Measurements from ENCODE around the gene HOXD12.
A peak's percentile ranks its signal among the peaks of the same experiment; 100 is the strongest.

Gene HOXD12

DNA sequence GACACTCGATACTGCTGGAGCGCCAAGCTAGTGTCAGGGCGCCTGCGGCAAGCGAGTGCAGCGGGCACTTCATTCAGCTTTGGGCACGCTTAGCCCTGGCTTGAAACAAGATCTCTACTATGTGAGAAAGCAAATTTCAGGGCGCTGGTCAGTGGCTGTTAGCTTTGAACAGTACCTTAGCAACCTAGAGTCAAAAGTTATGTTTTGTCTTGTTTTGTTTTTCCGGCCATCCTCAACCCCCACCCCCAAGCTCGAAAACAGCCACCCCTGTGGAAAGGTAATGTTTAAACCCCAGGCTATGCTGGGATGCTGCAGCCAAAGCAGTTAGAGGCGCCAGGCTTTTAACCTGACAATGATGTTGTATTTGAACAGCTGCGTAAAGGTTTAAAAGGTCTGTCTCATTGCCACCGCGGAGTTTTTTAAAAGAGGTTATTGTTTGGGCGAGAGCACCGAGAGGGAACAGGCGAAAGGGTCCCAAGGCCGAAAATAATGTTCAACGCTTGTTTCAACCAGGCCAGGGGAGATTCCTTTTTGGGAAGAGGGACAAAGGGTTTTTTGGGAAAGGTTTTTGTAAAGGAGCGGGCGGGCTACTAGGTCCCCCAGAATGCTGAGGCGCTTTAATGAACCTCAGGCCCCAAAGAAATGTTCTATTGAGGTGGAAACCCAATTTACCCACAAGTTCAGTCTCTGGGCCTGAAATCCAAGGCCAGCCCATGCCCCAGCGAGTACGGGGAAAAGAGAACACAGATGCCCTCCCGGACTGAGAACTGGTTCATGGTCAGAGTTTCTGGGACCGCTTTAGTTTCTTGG lies 14.7 kb downstream of the HOXD12 start:
- Histone ChIP-seq H3K9ac (ENCODE audit: low read depth, low read length) (no peak overlapping the region), H3K4me2 (ENCODE audit: low read length) (no peak overlapping the region), H3K36me3 (ENCODE audit: insufficient read depth, low read length) (no peaks in the 10 kb centered on the region), H3K9me3 (replicated peaks; ENCODE audit: low read length) (peaks cover 5% of the 10 kb centered on the region), H3K4me1 (ENCODE audit: control insufficient read depth, insufficient read depth, low read length) (no peaks in the 10 kb centered on the region), H3K4me3 (ENCODE audit: low read length) (no peak overlapping the region), H3K27me3 (ENCODE audit: control insufficient read depth, insufficient read depth, low read length) (peaks cover 98% of the 10 kb centered on the region)

DNA sequence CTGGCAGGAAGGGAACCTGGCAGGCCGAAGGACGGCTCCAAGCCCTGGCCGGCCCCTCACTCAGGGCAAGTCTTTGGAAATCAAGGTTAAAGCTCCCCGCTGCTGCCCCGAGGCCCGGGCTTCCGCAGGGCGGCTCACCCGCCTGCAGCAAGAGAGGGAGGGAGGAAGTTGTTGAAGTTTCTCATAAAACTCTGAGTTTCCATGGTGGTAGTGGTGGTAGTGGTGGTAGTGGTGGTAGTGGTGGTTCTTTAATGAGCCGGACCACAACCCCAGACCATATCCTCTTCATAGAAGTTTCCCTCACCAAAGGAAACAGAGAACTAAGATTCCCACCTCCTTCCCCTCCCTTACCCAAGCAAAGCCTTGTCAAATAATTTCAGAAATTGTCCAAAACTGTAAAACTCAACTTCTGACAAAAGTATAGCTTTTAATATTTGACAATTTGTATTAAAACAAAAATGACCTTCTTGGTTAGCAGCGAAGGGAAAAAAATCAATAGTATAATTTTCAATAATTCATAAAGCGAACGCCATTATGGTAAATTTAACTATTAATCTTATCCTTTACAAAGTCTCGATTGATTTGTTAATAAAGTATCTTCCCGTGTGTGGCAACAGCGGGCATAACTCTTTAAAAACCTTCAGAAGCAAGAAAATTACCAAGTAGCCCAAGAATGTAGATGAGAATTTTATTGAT lies 15.5 kb downstream of the HOXD12 start:
- no peaks in the 10 kb centered on the region for H3K4me1 ChIP-seq (ENCODE audit: control insufficient read depth, insufficient read depth, low read length)
- peaks cover 98% of the 10 kb centered on the region for H3K27me3 ChIP-seq (ENCODE audit: control insufficient read depth, insufficient read depth, low read length)
- peaks cover 5% of the 10 kb centered on the region for H3K9me3 ChIP-seq (replicated peaks; ENCODE audit: low read length)
- H3K4me3 ChIP-seq (ENCODE audit: low read length) = no peak overlapping the region
- no peak overlapping the region for H3K4me2 ChIP-seq (ENCODE audit: low read length)
- H3K9ac ChIP-seq (ENCODE audit: low read depth, low read length) = no peak overlapping the region
- H3K36me3 ChIP-seq (ENCODE audit: insufficient read depth, low read length) = no peaks in the 10 kb centered on the region

DNA sequence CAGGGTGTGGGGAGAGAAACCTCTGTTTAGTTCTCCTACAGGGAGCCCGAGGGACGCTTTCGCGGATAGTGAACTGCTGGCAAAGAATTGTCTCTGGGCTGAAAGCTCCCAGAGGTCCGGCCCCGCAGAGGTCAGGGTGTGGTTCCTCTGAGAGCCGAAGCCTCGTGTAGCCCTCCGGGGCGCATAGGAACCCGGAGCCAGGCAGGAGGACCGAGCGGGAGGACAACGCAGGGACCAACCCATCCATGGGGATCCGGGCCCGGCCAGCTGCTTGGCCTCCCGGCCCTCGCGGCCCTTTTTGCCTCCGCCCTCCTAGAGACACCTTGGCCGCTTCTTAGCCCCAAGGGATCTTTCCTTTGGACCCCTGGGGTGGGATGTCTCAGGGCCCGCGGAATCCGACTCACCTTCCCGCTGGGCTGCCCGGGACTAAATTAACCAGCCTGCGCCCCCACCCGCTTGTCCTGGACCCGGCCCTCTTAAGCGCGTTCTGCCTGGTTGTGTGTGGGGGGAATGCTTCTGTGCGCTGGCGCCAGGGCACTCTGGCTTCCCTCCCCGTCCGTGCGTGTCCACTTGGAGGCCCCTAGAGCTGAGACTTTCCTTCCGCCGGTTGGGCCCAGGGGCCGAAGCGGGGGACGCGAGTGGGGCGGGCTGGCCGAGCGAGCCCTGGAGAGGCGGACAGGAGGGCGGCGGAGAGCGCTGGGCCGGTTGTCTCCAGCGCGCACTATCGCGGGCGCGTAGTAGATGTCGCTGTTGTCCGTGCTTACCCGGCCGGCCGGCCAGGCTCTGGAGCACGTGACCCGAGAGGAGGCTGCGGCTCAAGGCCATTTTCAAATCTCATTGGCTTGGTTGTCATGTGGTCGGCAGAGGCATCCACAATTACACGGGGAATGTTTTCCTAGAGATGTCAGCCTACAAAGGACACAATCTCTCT lies 16.6 kb downstream of the HOXD12 start, which contains the start of gene HOXD10:
HOXD10 (plus strand) TSS at position 896 of the 931 bp plus-strand sequence. CDS start 56 bp downstream, outside the sequence.
- no peaks in the 10 kb centered on the region for H3K36me3 ChIP-seq (ENCODE audit: insufficient read depth, low read length)
- peak within 1 kb of the TSS; percentile 53 for H3K4me2 ChIP-seq (ENCODE audit: low read length)
- peaks cover 98% of the 10 kb centered on the region for H3K27me3 ChIP-seq (ENCODE audit: control insufficient read depth, insufficient read depth, low read length)
- H3K9me3 ChIP-seq (replicated peaks; ENCODE audit: low read length) = peaks cover 5% of the 10 kb centered on the region
- H3K4me3 ChIP-seq (ENCODE audit: low read length) = peak within 1 kb of the TSS; percentile 40
- H3K9ac ChIP-seq (ENCODE audit: low read depth, low read length) = no peak within 1 kb of the TSS
- no peaks in the 10 kb centered on the region for H3K4me1 ChIP-seq (ENCODE audit: control insufficient read depth, insufficient read depth, low read length)

DNA sequence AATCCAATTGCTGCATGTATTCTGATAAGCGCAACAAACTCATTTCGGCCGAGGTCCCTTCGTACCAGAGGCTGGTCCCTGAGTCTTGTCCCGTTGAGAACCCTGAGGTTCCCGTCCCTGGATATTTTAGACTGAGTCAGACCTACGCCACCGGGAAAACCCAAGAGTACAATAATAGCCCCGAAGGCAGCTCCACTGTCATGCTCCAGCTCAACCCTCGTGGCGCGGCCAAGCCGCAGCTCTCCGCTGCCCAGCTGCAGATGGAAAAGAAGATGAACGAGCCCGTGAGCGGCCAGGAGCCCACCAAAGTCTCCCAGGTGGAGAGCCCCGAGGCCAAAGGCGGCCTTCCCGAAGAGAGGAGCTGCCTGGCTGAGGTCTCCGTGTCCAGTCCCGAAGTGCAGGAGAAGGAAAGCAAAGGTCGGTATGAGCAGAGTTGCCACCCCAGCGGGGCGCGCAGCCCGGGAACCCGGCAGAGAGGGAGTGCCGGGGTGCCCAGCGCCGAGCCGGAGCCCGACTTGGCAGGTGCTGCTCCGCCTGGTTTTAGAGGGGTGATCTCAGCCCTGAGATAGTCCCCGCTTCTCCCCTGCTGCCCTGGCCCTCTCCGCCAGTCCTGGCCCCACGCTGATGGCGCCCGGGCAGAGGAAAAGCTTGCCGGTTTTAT lies 17.7 kb downstream of the HOXD12 start:
- H3K4me3 ChIP-seq (ENCODE audit: low read length) = no peak overlapping the region

DNA sequence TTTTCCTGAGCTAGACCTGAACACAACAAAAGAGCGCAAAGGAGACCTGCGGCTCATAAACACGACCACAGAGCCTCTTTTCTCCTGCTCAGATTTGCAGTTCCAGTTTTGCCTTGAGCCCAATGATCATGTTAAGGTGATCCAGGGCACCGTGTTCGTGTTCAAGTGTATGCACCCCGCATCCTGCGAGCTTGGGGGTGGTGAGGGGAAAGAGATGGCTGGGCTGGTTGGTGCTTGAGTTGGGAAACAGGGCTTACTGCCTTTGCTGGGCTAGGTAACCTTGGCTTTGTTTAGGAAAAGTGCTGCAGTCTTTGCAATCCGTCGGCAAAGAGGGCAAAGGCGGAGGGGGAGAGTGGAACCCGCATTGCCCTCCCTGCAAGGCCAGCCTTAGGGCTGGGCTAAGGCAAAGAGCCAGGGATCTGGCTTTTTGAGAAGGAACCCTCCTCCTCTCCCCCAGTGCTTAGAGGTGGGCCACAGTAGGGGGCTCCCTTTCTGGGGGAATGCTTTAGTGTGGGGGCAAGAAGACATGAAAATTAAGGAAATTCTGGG lies 18.3 kb downstream of the HOXD12 start:
- H3K4me2 ChIP-seq (ENCODE audit: low read length) = no peak overlapping the region
- no peak overlapping the region for H3K9ac ChIP-seq (ENCODE audit: low read depth, low read length)
- H3K27me3 ChIP-seq (ENCODE audit: control insufficient read depth, insufficient read depth, low read length) = peaks cover 99% of the 10 kb centered on the region
- no peak overlapping the region for H3K4me3 ChIP-seq (ENCODE audit: low read length)
- H3K9me3 ChIP-seq (replicated peaks; ENCODE audit: low read length) = peaks cover 5% of the 10 kb centered on the region
- peaks cover 9% of the 10 kb centered on the region for H3K4me1 ChIP-seq (ENCODE audit: control insufficient read depth, insufficient read depth, low read length)
- no peaks in the 10 kb centered on the region for H3K36me3 ChIP-seq (ENCODE audit: insufficient read depth, low read length)

More for the DNA sequence above, 17.7 kb downstream of the HOXD12 start:
- Histone ChIP-seq H3K36me3 (ENCODE audit: insufficient read depth, low read length) (no peaks in the 10 kb centered on the region), H3K9ac (ENCODE audit: low read depth, low read length) (no peak overlapping the region), H3K27me3 (ENCODE audit: control insufficient read depth, insufficient read depth, low read length) (peaks cover 99% of the 10 kb centered on the region), H3K4me2 (ENCODE audit: low read length) (no peak overlapping the region), H3K4me1 (ENCODE audit: control insufficient read depth, insufficient read depth, low read length) (peaks cover 4% of the 10 kb centered on the region), H3K9me3 (replicated peaks; ENCODE audit: low read length) (peaks cover 5% of the 10 kb centered on the region)

DNA sequence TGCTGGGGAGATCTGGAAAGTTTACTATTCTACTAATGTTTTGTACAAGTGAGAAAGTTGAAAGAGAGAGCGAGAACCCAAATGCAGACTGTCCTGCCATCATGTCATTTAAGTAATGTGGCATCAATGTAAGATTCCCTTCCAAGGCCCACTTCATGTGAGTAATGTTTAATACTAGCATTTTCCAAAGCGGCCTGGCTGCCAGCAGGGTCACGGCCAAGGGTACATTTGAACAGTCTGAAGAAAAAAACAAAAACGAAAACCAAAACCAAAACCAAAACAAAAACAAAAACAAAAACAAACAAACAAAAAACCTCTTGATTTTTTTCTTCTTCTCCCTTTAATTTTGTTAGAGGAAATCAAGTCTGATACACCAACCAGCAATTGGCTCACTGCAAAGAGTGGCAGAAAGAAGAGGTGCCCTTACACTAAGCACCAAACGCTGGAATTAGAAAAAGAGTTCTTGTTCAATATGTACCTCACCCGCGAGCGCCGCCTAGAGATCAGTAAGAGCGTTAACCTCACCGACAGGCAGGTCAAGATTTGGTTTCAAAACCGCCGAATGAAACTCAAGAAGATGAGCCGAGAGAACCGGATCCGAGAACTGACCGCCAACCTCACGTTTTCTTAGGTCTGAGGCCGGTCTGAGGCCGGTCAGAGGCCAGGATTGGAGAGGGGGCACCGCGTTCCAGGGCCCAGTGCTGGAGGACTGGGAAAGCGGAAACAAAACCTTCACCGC lies 19.2 kb downstream of the HOXD12 start:
- Histone ChIP-seq H3K4me1 (ENCODE audit: control insufficient read depth, insufficient read depth, low read length) (peaks cover 9% of the 10 kb centered on the region), H3K4me2 (ENCODE audit: low read length) (peak overlapping the region; percentile 59), H3K27me3 (ENCODE audit: control insufficient read depth, insufficient read depth, low read length) (peaks cover 99% of the 10 kb centered on the region), H3K36me3 (ENCODE audit: insufficient read depth, low read length) (no peaks in the 10 kb centered on the region), H3K9ac (ENCODE audit: low read depth, low read length) (no peak overlapping the region), H3K9me3 (replicated peaks; ENCODE audit: low read length) (peaks cover 5% of the 10 kb centered on the region), H3K4me3 (ENCODE audit: low read length) (peak overlapping the region; percentile 32)

DNA sequence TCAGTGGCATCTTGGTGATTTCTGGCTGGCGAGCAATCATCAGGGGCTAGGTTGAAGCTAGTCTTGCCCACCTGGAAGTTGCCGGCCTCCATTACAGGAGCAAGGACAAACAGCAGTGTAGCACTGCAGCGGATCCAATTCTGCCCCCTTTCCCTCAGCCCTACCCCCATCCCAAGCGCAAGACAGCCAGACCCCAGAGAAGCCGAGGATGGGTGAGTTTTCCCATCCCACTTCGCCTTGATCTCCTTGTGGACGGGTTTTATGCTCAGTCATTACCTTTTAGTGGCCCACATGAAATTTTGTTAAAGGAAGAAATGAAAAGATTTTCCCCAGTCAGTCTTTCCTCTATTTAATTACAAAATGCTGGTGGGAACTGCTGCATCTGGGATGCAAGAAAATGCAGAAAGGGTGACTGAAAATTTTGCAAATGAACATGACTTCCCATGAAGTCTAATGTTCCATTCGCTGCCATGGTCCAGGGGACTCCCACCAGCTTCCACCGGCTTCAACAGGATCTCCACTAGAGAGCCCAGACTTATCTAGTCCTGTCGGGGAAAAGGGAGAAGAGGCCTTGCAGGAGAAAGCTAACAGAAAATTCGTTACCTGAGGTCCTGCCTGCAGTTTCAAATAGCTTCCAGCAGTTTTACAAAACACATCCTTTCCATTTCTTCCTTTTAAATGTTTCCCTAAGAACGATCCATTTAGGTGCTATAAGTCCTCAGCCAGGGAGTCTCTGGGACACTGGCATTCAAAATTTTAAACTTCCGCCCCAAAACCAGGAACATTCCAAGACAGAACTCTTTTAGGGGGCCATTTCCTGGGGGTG lies 21.0 kb downstream of the HOXD12 start:
- no peak overlapping the region for H3K9ac ChIP-seq (ENCODE audit: low read depth, low read length)
- H3K27me3 ChIP-seq (ENCODE audit: control insufficient read depth, insufficient read depth, low read length) = peaks cover 98% of the 10 kb centered on the region
- peaks cover 5% of the 10 kb centered on the region for H3K9me3 ChIP-seq (replicated peaks; ENCODE audit: low read length)
- H3K4me3 ChIP-seq (ENCODE audit: low read length) = no peak overlapping the region
- H3K4me1 ChIP-seq (ENCODE audit: control insufficient read depth, insufficient read depth, low read length) = peaks cover 9% of the 10 kb centered on the region
- H3K4me2 ChIP-seq (ENCODE audit: low read length) = no peak overlapping the region
- no peaks in the 10 kb centered on the region for H3K36me3 ChIP-seq (ENCODE audit: insufficient read depth, low read length)

DNA sequence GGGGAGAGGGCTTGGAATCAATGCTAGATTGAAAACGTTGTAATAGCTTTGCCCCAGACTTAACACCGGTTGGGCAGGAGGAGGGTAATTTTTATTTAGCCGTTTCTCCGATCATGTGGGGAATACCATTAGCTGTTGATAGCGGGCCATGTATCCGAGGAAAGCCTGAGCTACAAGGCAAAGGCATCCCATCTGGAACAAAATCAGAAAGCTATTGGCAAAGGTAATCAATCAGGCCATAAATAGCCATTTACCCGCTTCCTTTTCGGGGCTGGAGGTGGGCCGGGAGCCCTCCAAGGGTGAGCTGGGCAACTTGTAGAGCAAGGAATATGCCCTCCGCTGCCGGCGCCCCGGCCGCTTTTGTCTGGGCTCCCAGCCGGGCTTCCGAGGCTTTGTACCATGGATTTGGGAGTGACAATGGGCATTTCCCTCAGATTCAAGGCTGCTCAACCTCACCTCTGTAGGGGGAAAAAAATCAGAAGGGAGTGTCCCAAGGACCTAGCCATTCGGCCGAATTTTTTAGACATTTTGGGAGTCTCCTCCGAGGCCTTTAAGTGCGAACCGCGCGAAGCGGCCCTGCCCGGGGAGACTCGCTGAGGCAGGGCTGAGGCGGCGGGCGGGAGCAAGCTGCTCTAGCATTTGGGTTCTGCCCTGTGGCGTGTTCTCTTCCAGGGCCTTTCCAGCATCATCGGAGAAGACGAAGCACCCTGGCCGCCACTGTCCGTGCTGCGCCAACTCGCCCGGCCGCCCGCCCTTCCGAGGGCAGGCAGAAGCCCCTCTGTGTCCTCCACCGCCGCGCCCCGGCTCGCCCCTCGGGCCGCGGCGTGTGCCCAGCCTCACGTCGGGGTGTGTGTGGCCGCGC lies 21.8 kb downstream of the HOXD12 start:
- Histone ChIP-seq H3K4me3 (ENCODE audit: low read length) (no peak overlapping the region), H3K4me2 (ENCODE audit: low read length) (no peak overlapping the region), H3K36me3 (ENCODE audit: insufficient read depth, low read length) (no peaks in the 10 kb centered on the region), H3K4me1 (ENCODE audit: control insufficient read depth, insufficient read depth, low read length) (peaks cover 9% of the 10 kb centered on the region), H3K9ac (ENCODE audit: low read depth, low read length) (no peak overlapping the region), H3K27me3 (ENCODE audit: control insufficient read depth, insufficient read depth, low read length) (peaks cover 96% of the 10 kb centered on the region), H3K9me3 (replicated peaks; ENCODE audit: low read length) (peaks cover 5% of the 10 kb centered on the region)

DNA sequence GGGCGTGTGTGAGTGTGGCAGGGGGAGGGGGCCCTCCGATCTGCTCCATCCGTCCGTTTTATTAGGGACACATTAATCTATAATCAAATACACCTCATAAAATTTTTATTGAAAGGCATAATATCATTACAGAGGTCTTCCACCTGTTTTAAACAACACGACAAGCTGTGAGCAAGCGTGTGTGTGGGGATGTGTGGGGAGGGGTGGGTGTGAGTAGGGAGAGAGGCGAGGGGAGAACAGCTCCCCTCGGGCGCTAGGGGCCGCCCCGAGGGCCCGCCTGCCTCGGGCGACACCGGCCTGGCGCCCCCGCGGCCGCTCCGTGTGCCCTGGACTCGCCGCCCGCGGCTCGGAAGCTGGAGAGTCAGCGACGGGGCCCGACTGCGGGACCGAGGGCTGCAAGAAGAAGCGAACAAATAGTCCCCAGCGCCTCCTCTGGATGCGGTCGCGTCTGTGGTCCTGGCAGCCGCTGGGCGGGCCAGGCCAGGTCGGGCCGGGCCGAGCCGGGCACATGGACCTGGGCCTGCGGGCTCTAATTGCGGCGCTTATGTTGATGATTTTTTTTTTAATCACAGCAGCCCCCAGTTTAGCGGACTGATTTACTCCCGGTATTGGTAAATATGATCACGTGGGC lies 22.6 kb downstream of the HOXD12 start:
- Histone ChIP-seq H3K36me3 (ENCODE audit: insufficient read depth, low read length) (no peaks in the 10 kb centered on the region), H3K4me3 (ENCODE audit: low read length) (peak overlapping the region; percentile 78), H3K27me3 (ENCODE audit: control insufficient read depth, insufficient read depth, low read length) (peaks cover 94% of the 10 kb centered on the region), H3K9me3 (replicated peaks; ENCODE audit: low read length) (no peaks in the 10 kb centered on the region), H3K4me1 (ENCODE audit: control insufficient read depth, insufficient read depth, low read length) (peaks cover 9% of the 10 kb centered on the region), H3K9ac (ENCODE audit: low read depth, low read length) (no peak overlapping the region), H3K4me2 (ENCODE audit: low read length) (peak overlapping the region; percentile 90)
